HepG2 (cell line): ENCODE measurements around the gene WDR82. TPM values are rescaled to one million over a fixed set of nuclear protein-coding genes. Genes with fewer than 3 reads are reported as not detected.
A peak's percentile ranks its signal among the peaks of the same experiment; 100 is the strongest.

ENCODE experiments used
- CEBPB ChIP-seq: IDR thresholded peaks from 2 replicates; pipeline ENCODE4 v1.6.1; 2011; ENCODE audit warnings: low read depth, low read length, improper control_type of control experiment, borderline replicate concordance
- CEBPG ChIP-seq: IDR thresholded peaks from 2 replicates; pipeline ENCODE4 v1.6.1; 2016
- CREB1 ChIP-seq, 2 experiments: fragments of 450-650 bp in 1 of 2; IDR thresholded peaks; 2 replicates each; pipeline ENCODE4 v1.6.1; 2016 to 2017; ENCODE audit warnings: control low read depth in 1 of 2, mild to moderate bottlenecking in 1 of 2, missing compliant biosample characterization in 1 of 2, missing genetic modification characterization in 1 of 2
- ETV5 ChIP-seq: IDR thresholded peaks from 2 replicates; pipeline ENCODE4 v1.6.1; 2018; ENCODE audit warnings: missing biosample characterization, missing genetic modification reagents, inconsistent platforms, borderline replicate concordance
- MTA3 ChIP-seq: sonication (generic); formaldehyde crosslinking; IDR thresholded peaks from 2 replicates; pipeline ENCODE4 v1.4.0; 2020; ENCODE audit warnings: missing genetic modification reagents
- polyA plus RNA-seq, 8 experiments: library from polyadenylated mRNA; depleted of rRNA in 3 of 8; stranded (reverse) in 7 of 8; unstranded in 1 of 8; fragments of >200 nt; fragmentation: Illumina TruSeq in 4 of 8; extraction: Trizol in 4 of 8; gene quantifications; 2 replicates each; pipeline versions ENCODE4 v1.2.1 to v1.2.3, GENCODE V29; 2011 to 2016; ENCODE audit warnings: low read depth in 4 of 8, missing spikeins in 1 of 8, mixed read lengths in 1 of 8; ENCODE audit not compliant: insufficient read depth in 1 of 8
- total RNA-seq, 5 experiments: library from RNA; depleted of rRNA; stranded (reverse); fragments of >200 nt; fragmentation: Illumina TruSeq; extraction: Trizol; gene quantifications; 2 replicates each; pipeline ENCODE4 v1.2.3, GENCODE V29; 2016; ENCODE audit warnings: low read depth in 1 of 5
- TF ChIP-seq, protein P1 (sequence below): sonication (generic); formaldehyde crosslinking; IDR thresholded peaks from 2 replicates; pipeline ENCODE4 v1.5.0; 2020; ENCODE audit warnings: missing genetic modification reagents
- TF ChIP-seq, protein P2 (sequence below): sonication (generic); formaldehyde crosslinking; IDR thresholded peaks from 2 replicates; pipeline ENCODE4 v1.4.0; 2020; ENCODE audit warnings: missing genetic modification reagents, borderline replicate concordance

The WDR82 gene
- total and polyA plus RNA-seq, 2 of the 13 experiments (the other 11 are each of a cell fraction or from before 2014, with no cell fraction given) = 39.1 to 59.5 TPM

DNA sequence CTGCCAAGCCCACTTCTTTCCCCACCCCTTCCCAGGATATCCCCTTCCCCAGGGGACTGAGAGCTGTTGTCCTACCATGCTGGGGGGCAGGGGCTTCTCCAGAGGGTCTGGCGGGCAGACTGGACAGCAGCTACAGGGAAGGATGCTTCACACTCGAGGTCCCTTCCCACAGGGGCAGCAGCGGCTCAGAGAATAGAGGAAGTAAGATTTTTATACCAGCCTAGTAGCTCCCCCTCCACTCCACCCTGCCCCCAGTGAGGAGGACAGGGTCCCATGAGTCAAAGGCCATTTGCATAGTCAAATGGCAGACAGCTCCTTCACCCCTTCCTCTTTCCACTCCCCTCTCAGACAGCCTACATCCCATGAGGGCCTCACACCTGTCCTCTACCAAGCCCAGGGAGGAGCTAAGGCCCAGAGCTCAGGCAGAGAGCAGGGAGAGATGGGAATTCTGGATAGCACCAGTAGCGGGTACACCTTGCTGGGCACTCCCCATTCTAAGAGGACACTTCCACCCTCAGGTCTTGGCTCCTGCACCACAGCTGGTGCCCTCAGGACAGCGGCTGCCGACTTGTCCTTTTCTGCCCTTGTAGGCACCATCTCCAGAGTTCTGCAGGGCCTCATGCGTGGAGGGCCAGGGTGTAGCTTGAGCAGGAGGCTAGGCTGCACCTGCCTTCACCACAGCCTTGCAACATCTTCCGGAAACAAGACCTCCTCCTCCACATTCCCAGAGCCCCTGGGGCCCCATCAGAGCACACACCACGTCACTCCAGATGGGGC lies 52.8 kb downstream of the WDR82 start, which contains the start of gene TLR9 (continued):
- TF ChIP-seq ETV5 (CRISPR knock-in tag) = peak; percentile 73
- peak; percentile 35; the same call in 1 of the 2 replicates for TF ChIP-seq CEBPG (CRISPR knock-in tag)
- peak; percentile 1; the same call in 1 of the 2 replicates for TF ChIP-seq CEBPB
- no peak for TF ChIP-seq MTA3 (CRISPR knock-in tag)
- TF ChIP-seq CREB1 (IDR thresholded peaks at IDR 0.05) = 0 out of 2 replicates have a peak, but pooled peaks have one; percentile 1
- no peak; the same call in 1 of the 2 replicates for TF ChIP-seq CREB1 (CRISPR knock-in tag; IDR thresholded peaks at IDR 0.05)
- TF ChIP-seq, protein P1, sequence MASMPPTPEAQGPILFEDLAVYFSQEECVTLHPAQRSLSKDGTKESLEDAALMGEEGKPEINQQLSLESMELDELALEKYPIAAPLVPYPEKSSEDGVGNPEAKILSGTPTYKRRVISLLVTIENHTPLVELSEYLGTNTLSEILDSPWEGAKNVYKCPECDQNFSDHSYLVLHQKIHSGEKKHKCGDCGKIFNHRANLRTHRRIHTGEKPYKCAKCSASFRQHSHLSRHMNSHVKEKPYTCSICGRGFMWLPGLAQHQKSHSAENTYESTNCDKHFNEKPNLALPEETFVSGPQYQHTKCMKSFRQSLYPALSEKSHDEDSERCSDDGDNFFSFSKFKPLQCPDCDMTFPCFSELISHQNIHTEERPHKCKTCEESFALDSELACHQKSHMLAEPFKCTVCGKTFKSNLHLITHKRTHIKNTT (CRISPR knock-in tag) = no peak
- TF ChIP-seq, protein P2, sequence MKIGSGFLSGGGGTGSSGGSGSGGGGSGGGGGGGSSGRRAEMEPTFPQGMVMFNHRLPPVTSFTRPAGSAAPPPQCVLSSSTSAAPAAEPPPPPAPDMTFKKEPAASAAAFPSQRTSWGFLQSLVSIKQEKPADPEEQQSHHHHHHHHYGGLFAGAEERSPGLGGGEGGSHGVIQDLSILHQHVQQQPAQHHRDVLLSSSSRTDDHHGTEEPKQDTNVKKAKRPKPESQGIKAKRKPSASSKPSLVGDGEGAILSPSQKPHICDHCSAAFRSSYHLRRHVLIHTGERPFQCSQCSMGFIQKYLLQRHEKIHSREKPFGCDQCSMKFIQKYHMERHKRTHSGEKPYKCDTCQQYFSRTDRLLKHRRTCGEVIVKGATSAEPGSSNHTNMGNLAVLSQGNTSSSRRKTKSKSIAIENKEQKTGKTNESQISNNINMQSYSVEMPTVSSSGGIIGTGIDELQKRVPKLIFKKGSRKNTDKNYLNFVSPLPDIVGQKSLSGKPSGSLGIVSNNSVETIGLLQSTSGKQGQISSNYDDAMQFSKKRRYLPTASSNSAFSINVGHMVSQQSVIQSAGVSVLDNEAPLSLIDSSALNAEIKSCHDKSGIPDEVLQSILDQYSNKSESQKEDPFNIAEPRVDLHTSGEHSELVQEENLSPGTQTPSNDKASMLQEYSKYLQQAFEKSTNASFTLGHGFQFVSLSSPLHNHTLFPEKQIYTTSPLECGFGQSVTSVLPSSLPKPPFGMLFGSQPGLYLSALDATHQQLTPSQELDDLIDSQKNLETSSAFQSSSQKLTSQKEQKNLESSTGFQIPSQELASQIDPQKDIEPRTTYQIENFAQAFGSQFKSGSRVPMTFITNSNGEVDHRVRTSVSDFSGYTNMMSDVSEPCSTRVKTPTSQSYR = 0 out of 2 replicates have a peak, but pooled peaks have one; percentile 21
